DND-41 (cell line): Measurements from ENCODE around the gene CD82.
A peak's percentile ranks its signal among the peaks of the same experiment; 100 is the strongest.
"Not testable (repeated sequence)": the region's sequence is repeated elsewhere in the genome, so short reads cannot be mapped to it uniquely, and the experiment has no call there.

Source experiments
- ATAC-seq: fragments of 200-7000 bp; cut with Tn5 transposase; 3 replicates; pipeline ENCODE4 v1.9.1; 2021; ENCODE audit warnings: low read depth; ENCODE audit not compliant: insufficient read depth
- DNase-seq: peaks from one replicate; pipeline ENCODE4 v3.0.0-alpha.2; 2020
- H2AFZ ChIP-seq: 2 replicates; pipeline ENCODE4 v1.6.0; 2012; ENCODE audit warnings: low read depth, low read length
- H3K27ac ChIP-seq: 2 replicates; pipeline ENCODE4 v1.5.1; 2012; ENCODE audit warnings: low read length, inconsistent platforms
- H3K27me3 ChIP-seq: fragments of 200-600 bp; sonication (generic); 2 replicates; pipeline ENCODE4 v1.6.0; 2012; ENCODE audit warnings: low read length, mild to moderate bottlenecking, inconsistent platforms; ENCODE audit not compliant: insufficient read depth, poor library complexity
- H3K36me3 ChIP-seq: 2 replicates; pipeline ENCODE4 v1.5.1; 2012; ENCODE audit warnings: low read length, inconsistent platforms; ENCODE audit not compliant: insufficient read depth
- H3K4me1 ChIP-seq: 2 replicates; pipeline ENCODE4 v1.5.1; 2012; ENCODE audit warnings: mild to moderate bottlenecking, low read length; ENCODE audit not compliant: insufficient read depth
- H3K4me2 ChIP-seq: 2 replicates; pipeline ENCODE4 v1.6.0; 2012; ENCODE audit warnings: mild to moderate bottlenecking, moderate library complexity, low read length, inconsistent platforms; ENCODE audit not compliant: insufficient read depth
- H3K4me3 ChIP-seq, 2 experiments: fragments of 200-600 bp in 1 of 2; shearing (Covaris generic) in 1 of 2; 2 replicates each; pipeline ENCODE4 v1.5.1; 2012 to 2016; ENCODE audit warnings: inconsistent platforms in 2 of 2, low read length in 2 of 2, mild to moderate bottlenecking in 2 of 2, low read depth in 1 of 2, moderate library complexity in 1 of 2
- H3K79me2 ChIP-seq: 2 replicates; pipeline ENCODE4 v1.6.0; 2012; ENCODE audit warnings: low read length, inconsistent platforms; ENCODE audit not compliant: insufficient read depth
- H3K9ac ChIP-seq: 2 replicates; pipeline ENCODE4 v1.6.0; 2012; ENCODE audit warnings: low read depth, mild to moderate bottlenecking, inconsistent platforms, low read length, moderate library complexity
- H3K9me3 ChIP-seq: 2 replicates; pipeline ENCODE4 v1.5.1; 2012; ENCODE audit warnings: low read length, moderate library complexity, mild to moderate bottlenecking, inconsistent platforms; ENCODE audit not compliant: insufficient read depth, severe bottlenecking
- H4K20me1 ChIP-seq: 2 replicates; pipeline ENCODE4 v1.6.0; 2012; ENCODE audit warnings: low read length; ENCODE audit not compliant: insufficient read depth
- EZH2 ChIP-seq: IDR thresholded peaks from 3 replicates; pipeline ENCODE4 v1.6.1; 2012; ENCODE audit warnings: borderline replicate concordance, low read depth, mild to moderate bottlenecking, moderate library complexity, low read length, inconsistent platforms; ENCODE audit not compliant: severe bottlenecking
- TF ChIP-seq, protein P1 (sequence below): IDR thresholded peaks from 2 replicates; pipeline ENCODE4 v1.5.1; 2012; ENCODE audit warnings: borderline replicate concordance, low read length, moderate library complexity, mild to moderate bottlenecking; ENCODE audit not compliant: poor library complexity, severe bottlenecking; ENCODE audit errors: extremely low read depth

The CD82 gene

DNA sequence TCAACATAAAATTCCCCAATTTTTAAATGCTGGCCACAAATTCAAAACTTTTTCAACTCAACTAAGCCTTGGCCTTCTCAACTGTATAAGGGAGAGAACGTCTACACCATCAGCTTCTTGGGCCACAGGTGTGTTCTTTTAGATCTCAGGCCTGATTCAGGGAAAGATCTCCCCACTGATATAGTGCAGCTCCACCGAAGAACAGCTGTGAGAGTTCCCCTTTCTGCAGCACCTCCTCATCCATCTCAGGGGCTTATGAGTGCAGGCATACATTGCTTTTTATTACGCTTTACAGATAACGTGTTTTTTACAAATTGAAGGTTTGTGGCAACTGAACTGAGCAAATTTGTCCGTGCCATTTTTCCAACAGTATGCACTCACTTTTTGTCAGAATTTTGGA, 8.0 kb upstream of the CD82 start:
- H2AFZ ChIP-seq = no peak overlapping the region
- H3K4me3 ChIP-seq = no peak overlapping the region
- DNase-seq = peak; percentile 61
- peak; percentile 63 for ATAC-seq
- H3K4me1 ChIP-seq = peaks cover 41% of the 10 kb centered on the region
- H3K9me3 ChIP-seq = no peaks in the 10 kb centered on the region
- TF ChIP-seq, protein P1, sequence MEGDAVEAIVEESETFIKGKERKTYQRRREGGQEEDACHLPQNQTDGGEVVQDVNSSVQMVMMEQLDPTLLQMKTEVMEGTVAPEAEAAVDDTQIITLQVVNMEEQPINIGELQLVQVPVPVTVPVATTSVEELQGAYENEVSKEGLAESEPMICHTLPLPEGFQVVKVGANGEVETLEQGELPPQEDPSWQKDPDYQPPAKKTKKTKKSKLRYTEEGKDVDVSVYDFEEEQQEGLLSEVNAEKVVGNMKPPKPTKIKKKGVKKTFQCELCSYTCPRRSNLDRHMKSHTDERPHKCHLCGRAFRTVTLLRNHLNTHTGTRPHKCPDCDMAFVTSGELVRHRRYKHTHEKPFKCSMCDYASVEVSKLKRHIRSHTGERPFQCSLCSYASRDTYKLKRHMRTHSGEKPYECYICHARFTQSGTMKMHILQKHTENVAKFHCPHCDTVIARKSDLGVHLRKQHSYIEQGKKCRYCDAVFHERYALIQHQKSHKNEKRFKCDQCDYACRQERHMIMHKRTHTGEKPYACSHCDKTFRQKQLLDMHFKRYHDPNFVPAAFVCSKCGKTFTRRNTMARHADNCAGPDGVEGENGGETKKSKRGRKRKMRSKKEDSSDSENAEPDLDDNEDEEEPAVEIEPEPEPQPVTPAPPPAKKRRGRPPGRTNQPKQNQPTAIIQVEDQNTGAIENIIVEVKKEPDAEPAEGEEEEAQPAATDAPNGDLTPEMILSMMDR = no peak
- TF ChIP-seq EZH2 = no peak
- H3K79me2 ChIP-seq = no peaks in the 10 kb centered on the region
- no peaks in the 10 kb centered on the region for H3K36me3 ChIP-seq
- H3K27ac ChIP-seq = peak overlapping the region; percentile 53
- no peak overlapping the region for H3K4me2 ChIP-seq
- no peaks in the 10 kb centered on the region for H4K20me1 ChIP-seq
- no peak overlapping the region for H3K9ac ChIP-seq
- H3K27me3 ChIP-seq = no peaks in the 10 kb centered on the region

DNA sequence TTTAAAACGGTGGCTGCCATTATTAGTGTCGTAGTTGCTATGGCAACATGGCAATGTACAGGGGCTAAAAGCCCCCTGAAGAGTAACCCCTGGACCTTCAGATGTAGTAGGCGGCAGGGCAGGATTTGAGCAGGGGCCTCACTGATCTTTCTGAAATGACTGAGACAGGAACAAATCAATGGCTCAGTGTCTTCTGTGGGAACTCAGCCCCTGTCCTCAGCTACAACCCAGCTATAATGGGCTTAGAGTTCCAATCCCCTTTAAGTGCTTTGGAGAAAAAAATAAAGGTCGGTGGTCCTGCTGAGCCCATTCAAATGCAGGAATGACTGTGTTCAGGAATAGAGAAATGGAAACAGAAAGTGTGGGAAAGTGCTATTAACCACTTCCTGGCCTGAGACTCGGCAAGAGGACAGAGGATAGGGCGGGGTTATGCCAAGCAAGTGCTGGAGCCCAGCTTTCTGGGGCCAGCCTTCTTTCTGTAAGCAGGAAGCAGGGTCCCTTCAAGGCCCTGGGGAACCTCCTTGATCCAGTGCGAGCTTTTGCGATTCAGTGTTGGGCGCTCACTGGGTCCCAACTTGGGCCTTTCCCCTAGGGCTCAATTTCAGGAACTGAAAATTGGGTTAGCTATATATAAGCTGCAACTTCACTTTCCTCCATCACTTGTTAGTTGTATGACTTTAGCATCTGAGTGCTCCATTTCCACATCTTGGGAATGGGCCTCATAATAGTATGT, 6.1 kb upstream of the CD82 start:
- Histone ChIP-seq H3K27me3 (no peaks in the 10 kb centered on the region), H3K9me3 (no peaks in the 10 kb centered on the region), H2AFZ (peak overlapping the region; percentile 51; the same call in 1 of the 2 replicates), H3K4me3 (no peak overlapping the region), H3K27ac (peak overlapping the region; percentile 76), H3K4me2 (peak overlapping the region; percentile 34), H3K4me1 (peaks cover 44% of the 10 kb centered on the region), H3K36me3 (no peaks in the 10 kb centered on the region), H4K20me1 (no peaks in the 10 kb centered on the region), H3K9ac (peak overlapping the region; percentile 7; the same call in 1 of the 2 replicates), H3K79me2 (no peaks in the 10 kb centered on the region)
- TF ChIP-seq EZH2 = no peak
- TF ChIP-seq, protein P1 = no peak
- peak; percentile 89 for ATAC-seq
- DNase-seq = peak; percentile 81

DNA sequence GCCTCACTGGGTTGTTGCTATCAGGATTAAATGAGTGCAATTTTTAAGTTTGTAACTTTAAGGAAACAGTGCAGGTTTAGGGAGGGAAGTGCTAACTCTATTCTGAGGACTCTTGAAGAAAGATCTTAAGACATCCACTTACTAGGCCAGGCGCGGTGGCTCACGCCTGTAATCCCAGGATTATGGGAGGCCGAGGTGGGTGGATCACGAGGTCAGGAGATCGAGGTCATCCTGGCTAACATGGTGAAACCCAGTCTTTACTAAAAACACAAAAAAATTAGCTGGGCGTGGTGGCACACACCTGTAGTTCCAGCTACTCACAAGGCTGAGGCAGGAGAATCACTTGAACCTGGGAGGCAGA, 5.5 kb upstream of the CD82 start:
- DNase-seq, H3K4me3 ChIP-seq, H4K20me1 ChIP-seq, H3K27me3 ChIP-seq, ATAC-seq, H3K36me3 ChIP-seq, H3K79me2 ChIP-seq, H3K9me3 ChIP-seq: not testable (repeated sequence)
- H3K4me2 ChIP-seq = peak overlapping the region; percentile 34
- H3K27ac ChIP-seq = peak overlapping the region; percentile 76
- peak overlapping the region; percentile 51; the same call in 1 of the 2 replicates for H2AFZ ChIP-seq
- H3K4me1 ChIP-seq = peaks cover 50% of the 10 kb centered on the region
- H3K9ac ChIP-seq = peak overlapping the region; percentile 7; the same call in 1 of the 2 replicates

DNA sequence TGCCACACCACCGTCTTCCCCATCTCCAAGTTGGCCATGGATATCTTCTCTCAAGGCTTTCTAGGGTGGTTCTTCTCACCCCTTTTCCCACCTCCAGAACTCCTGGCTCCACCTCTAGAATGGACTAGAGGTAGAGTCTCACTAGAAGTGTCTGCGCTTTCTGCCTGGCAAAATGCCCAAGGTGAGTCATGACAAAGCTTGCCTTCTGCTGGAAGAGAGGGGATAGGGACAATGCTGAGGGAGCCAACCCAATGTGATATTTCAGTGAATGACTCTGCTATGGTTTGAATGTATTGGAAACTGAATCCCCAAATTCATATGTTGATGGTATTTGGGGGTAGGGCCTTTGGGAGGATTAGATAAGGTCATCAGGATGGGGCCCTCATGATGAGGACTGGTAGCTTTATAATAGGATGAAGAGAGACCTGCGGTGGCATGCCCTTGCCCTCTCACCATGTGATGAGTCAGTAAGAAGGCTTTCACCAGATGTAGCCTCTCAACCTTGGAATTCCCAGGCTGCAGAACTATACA, 4.1 kb upstream of the CD82 start:
- H3K9me3 ChIP-seq = no peaks in the 10 kb centered on the region
- TF ChIP-seq EZH2 = no peak
- TF ChIP-seq, protein P1 = no peak
- H4K20me1 ChIP-seq = peaks cover 8% of the 10 kb centered on the region
- no peak for ATAC-seq
- peaks cover 9% of the 10 kb centered on the region for H3K79me2 ChIP-seq
- peaks cover 6% of the 10 kb centered on the region; the same call in 1 of the 2 replicates for H3K36me3 ChIP-seq
- H2AFZ ChIP-seq = no peak overlapping the region
- H3K27ac ChIP-seq = no peak overlapping the region
- H3K4me3 ChIP-seq = no peak overlapping the region
- H3K27me3 ChIP-seq = no peaks in the 10 kb centered on the region
- H3K4me1 ChIP-seq = peaks cover 59% of the 10 kb centered on the region
- no peak for DNase-seq
- H3K4me2 ChIP-seq = no peak overlapping the region
- no peak overlapping the region for H3K9ac ChIP-seq
